GM19324 (cell line): ENCODE measurements around the gene ALPP.
"Not testable (repeated sequence)": the region's sequence is repeated elsewhere in the genome, so short reads cannot be mapped to it uniquely, and the experiment has no call there.

Experiments
- ATAC-seq: cut with Tn5 transposase; IDR thresholded peaks from one replicate; pipeline ENCODE4 v1.9.1; 2021; ENCODE audit warnings: mild to moderate bottlenecking, moderate library complexity; ENCODE audit not compliant: unreplicated experiment, low FRiP score

The ALPP gene

DNA sequence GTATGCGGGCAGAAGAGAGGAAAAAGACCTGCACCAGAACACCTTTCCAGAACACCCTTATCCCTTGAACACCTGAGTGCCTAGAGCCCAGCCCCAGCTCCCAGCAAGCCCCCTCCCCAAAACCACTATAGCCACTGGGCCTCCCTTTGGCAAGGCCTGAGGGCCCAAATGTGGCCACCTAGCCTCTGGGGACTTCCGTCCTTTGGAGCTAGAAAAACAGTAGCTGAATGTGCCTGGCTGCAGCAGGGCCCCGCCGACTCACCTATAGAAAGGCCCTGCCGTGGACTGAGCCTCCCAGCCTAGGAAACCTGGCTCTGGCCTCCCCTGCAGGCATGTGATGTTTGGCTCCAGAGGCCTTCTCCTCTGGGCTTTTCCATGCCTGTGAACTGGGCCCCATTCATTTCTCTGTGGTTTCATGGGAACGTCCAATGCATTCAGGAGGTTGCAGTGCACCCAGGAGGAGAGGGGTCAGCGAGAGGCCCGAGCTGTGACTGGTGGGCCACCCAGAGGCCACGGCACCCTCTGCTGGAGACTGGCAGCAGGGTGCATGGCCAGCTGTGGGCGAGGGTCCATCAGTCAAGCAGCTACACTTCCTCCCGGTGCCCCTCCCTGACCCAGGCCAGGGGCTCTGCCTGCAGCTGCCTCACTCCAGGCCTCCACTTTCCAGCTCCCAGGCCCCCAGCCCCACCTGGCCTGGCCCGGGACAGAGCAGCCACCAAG is 15.3 kb upstream of the ALPP start:
- ATAC-seq = not testable (repeated sequence)

GRCh38 chr2:232363784-232364615 is 14.6 kb upstream of the ALPP start:
- no peak for ATAC-seq

DNA sequence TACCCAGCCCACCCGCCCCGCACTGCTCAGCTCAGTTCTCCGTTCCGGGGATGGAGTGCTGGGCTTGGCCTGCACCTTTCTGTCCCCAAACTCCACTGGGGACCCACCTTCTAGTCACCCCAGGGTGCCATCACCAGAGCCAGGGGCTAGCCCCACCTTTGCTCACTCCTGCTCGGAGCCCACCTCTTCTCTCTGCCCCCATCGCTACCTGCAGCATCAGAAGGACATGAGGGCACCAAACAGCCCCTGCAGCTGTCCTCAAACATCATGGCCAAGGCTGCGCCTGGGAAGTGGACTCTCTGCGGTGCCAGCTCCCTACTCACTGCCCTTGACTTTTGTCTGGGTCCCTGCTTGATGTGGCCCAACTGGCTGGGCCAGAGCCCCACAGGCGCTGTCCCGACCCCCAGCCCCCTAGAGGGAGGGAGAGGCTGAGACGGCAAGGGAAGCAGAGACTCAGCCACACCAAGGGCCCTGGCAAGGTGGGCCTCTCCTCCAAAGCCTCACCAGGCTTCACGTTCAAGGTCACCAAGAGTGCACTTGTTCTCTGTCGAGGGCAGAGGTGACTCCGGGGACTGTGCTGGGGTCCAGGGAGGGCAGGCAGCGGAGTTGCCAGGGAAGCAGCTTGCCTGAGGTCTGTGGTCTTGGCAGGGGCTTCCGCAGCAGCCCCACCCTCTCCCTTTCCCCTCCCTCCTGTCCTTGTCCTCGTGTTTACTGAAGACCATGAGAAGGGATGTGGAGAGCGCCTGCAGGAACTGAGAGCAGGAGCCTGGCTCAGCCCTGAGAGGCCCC is 13.6 kb upstream of the ALPP start:
- not testable (repeated sequence) for ATAC-seq

GRCh38 chr2:232365621-232366321 is 12.8 kb upstream of the ALPP start:
- ATAC-seq = no peak

GRCh38 chr2:232366461-232366860 is 12.1 kb upstream of the ALPP start:
- ATAC-seq = not testable (repeated sequence)

GRCh38 chr2:232367016-232367415 is 11.5 kb upstream of the ALPP start:
- ATAC-seq = no peak

GRCh38 chr2:232367591-232368233 is 10.8 kb upstream of the ALPP start:
- no peak for ATAC-seq

- ATAC-seq = no peak
Observed at GRCh38 chr2:232368311-232368731, 10.2 kb upstream of the ALPP start.

- ATAC-seq = no peak
Observed at GRCh38 chr2:232369126-232369951, 9.2 kb upstream of the ALPP start.

DNA sequence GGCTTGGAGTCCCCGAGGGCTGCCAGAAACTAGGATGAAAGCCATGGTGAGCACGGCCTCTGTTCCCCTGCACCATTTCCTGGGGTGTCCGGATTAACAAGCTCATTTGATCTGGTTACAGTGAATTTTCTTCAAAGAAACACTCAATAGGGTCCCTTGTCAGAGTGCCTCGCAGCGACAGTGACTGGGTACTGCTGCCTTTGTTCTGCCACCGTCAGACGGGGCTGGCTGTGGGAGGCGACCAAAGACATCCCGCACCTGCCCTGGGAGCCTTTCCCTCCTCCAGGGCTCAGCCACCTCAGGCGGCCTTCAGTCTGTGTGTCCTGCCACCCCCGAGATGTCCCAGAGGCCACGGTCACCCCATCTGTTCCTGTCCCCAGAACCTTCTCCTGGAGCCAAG is 8.5 kb upstream of the ALPP start:
- not testable (repeated sequence) for ATAC-seq

DNA sequence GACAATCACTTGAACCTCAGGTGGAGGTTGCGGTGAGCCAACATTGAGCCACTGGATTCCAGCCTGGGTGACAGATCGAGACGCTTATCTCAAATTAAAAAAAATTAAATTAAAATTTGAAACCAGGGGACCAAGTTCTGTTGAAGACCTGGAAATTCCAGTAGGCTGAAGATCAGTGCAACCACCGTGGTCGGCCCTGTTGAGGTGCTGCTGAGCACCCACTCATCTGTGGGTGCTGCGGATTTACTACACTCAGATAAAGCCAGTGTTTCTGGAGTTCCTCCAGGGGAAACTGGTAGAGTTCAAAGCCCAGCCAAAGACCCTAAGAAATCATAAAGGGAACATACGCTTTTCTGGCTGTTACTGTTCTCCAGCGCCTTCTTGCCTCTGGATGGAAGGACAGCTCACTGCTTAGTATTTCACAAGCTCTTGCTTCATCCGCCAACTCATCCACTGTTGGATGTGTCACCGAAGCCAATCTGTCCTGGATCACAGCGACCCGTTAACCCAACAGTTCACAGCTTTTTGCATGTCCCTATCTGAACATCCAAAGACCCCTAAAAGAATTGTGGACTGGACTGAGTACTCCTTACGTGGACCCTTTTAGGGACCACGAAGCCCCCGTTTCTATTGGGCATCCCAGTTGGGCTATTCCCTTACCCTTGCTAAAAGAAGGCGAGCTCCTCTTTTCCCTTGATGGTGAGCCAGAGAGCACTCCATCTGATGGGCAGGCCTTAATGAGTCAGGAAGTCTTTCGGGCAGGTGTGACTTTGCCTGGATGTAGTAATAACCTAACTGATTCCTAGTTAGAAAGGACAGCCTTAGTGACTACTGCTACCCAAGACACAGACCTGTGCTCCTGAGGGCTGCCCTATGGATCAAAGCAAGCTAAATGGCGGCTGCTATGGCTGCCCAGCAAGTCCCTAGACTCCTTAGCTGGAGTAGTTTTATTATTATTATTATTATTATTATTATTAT is 6.0 kb upstream of the ALPP start:
- ATAC-seq = no peak

- no peak for ATAC-seq
Observed at GRCh38 chr2:232374356-232374755, 4.2 kb upstream of the ALPP start.

- ATAC-seq = no peak
Observed at GRCh38 chr2:232375164-232375563, 3.4 kb upstream of the ALPP start.

GRCh38 chr2:232376260-232376659 is 2.3 kb upstream of the ALPP start:
- ATAC-seq = no peak

DNA sequence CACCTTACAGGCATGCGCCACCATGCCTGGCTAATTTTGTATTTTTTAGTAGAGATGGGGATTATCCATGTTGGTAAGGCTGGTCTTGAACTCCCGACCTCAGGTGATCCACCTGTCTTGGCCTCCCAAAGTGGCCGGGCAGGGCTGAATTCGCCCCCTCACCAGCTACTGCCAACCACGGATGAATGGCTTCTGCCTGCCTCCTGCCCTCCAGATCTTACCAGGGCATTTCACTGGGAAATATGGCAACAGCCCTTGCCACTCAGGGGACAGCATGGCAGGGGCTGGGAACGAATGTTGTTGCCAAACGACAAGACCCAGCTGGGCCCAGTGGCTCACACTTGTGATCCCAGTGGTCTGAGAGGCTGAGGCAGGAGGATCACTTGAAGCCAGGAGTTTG is 1.8 kb upstream of the ALPP start:
- no peak for ATAC-seq

DNA sequence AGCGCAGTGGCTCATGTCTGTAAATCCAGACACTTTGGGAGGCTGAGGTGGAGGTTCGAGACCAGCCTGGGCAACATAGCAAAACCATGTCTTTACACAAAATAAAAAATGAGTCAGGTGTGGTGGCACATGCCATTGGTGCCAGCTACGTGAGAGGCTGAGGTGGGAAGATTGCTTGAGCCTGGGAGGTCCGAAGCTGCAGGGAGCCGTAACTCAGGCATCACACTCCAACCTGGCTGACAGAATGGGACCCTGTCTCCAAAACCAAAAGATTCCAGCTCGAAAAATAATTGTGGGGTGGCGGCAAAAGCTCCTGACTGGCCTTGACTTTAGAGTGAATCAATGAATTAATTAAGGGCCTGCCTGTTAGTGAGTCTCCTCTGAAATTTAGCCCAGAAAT is 1.2 kb upstream of the ALPP start:
- no peak for ATAC-seq

- no peak for ATAC-seq
Observed at GRCh38 chr2:232377841-232378734, 463 bp upstream of the ALPP start.
